Activated CD4-positive, CD25-positive, alpha-beta regulatory T cell treated with anti-CD3 and anti-CD28 coated beads, Interleukin-2, amount 50 U/mL, for 72 hours (primary cell): ENCODE measurements around the gene NECAB3.

Experiments
- DNase-seq: peaks from one replicate; pipeline ENCODE4 v3.0.0; 2021

Gene NECAB3

DNA sequence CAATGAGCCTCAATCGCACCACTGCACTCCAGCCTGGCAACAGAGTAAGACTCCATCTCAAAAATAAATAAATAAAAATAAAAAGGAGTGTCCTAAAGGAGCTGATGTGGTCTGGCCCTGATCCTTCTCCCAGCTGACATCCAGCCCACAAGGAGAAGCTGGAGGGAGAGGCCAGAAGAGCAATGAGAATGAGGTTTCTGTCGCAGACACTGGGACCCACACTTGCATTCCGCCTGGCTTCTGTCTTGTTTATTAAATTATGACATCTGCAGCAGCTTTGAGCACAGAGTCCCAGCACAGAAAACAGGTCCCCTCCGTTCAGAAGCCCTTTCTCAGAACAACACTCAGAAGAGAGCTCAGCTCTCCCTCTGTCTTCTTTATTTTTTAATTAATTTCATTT is 22.2 kb upstream of the NECAB3 start:
- no peak for DNase-seq

- no peak for DNase-seq
These were observed 20.4 kb upstream of the NECAB3 start for GRCh38 chr20:33694639-33695012.

DNA sequence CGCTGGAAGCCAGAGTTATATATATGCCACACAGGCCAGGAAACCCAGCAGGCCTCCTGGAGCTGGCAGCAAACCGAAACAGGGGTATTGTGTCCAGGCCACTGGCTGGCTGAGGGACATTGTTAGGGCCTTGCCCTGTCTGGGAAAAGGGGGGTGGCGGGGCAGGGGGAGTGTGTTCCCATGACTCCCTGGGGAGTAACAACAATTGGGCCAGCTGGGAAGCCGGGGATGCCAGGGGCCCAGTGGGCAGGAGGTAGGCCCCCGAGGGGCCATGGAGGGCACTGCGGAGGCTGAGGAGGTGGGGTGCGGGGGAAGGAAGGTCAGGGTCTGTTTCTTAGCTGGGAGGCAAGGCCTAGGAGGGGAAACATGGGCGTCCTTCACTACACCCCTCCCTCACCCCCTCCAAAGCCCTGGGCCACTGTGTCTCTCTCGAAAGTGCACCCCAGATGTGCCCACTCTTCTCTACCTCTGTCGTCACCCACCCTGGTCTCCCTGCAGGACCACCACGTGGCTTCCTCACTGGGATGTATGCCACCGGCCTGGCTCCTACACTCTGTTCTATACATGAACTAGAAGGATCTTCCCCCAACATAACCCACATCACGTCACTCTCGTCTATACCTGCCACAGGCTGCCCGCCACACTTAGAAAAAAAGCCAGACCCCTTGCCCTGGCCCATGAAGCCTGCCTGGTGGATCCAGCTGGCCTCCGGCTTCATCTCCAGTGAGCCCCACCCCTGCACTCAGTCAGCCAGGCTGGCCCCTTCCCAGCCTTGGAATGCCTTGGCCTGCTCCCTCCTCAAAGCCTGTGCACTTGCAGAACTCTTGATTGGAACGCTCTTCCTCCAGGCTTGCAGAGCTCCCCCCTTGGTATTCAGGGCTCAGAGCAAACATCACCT is 19.8 kb upstream of the NECAB3 start:
- no peak for DNase-seq

DNA sequence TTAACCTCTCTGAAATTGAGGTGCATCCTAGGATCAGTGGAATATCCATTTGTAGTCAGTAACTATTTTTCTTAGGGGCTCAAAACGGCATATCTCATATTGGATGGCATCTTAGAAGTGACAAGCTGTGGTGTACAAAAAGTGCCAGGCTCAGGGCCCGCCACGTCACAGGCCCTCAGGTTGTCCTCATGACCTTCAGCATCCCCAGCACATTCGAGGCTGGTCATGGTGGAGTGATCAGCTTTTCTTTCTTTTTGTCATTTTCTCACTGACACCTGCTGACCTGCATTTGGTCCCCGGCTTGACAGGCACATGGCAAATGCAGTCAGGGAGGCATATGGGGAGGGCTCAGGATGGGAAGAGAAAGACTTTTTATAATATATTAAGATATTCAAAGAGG is 19.1 kb upstream of the NECAB3 start:
- no peak for DNase-seq

GRCh38 chr20:33689973-33690372 is 15.7 kb upstream of the NECAB3 start:
- no peak for DNase-seq

DNA sequence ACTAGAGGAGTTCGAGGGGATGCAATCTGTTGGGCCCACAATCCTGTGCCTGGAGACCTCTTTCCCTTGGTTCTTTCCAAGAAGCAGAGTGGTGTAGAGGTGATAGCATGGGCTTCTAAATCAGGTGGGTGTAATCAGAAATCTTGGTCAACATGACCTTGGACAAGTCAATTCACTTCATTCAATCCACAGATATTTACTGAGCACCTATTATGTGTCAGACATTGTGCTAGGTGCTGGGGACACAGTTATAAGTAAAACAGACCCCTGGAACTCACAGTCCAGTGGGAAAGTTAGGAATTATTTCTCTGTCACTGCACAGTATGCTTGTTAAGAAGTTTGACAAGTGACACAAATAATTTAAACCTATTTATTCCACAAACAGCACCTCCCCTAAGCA is 15.3 kb upstream of the NECAB3 start:
- DNase-seq = no peak

- DNase-seq = no peak
These were observed 14.8 kb upstream of the NECAB3 start for GRCh38 chr20:33688938-33689424.

DNA sequence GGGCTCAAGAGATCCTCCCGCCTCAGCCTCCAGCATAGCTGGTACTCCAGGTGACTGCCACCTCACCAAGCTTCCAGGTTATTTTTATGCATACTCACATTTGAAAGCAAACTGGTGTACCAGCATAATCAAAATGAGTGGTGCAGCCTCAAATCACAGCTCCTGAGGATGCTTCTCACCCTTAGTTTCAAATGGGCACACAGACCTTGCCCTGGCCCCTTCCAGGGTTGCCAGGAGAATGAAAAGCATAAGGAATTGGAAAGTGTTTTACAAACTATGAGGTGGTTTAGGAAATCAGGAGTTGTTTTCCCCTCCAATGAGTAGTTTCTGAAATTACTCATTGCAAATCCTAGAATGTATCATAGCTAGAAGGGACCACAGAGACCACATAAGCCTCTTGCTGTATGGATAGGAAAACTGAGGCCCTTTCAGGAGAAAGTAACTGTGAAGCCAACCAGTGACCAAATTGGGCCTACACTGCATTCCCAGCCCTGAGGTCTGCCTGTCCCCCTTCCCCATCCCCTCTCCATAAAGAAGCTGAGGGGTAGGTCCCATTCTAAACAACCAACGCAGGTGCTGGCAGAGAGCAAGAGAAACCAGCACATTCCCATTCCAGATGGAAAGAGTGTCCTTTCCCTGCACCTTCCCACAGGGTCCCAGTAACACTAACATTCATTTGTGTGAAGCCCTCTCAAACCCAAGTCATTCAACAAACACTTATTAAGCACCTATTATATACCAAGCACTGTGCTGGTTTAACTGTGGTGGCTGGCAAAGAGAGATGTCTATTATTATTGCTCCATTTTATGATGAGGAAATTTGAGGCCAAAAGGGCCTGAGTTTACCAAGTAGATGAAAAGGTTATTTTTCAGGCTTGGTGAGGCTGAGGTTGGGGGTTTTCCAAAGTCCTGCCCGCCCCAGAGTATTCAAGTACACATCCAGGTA is 14.0 kb upstream of the NECAB3 start:
- DNase-seq = no peak

DNA sequence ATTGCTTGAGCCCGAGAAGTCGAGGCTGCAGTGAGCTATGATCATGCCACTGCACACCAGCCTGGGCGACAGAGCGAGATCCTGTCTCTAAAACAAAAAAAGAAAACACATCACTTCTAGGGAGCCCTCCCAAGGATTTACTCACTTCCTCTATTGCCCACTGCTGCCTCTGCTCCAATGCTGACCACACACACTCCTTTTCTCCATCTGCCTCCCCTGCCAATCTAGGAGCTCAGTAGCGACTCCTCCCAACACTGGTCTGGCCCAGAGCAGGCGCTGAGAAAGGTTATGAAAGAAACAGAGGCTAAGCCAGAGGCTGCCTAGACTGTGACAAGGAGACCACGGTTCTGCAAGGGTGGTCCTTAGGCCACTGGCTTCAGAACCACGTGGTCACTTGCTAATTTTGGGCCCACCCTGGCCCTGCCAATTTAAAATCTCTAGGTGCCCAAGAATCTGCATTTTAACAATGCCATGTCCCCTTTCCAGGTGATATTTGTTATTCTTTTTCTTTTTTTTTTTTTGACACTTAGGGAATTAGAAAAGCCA is 13.2 kb upstream of the NECAB3 start:
- no peak for DNase-seq

GRCh38 chr20:33686984-33687366 is 12.7 kb upstream of the NECAB3 start:
- DNase-seq = no peak

- DNase-seq = peak; percentile 97
These were observed 12.1 kb upstream of the NECAB3 start, which contains the start of gene E2F1 for GRCh38 chr20:33686100-33686983. Gene E2F1, minus strand, starts transcription at chr20:33686385. Its CDS starts 121 bp downstream, at chr20:33686264.

- peak; percentile 65 for DNase-seq
These were observed 11.3 kb upstream of the NECAB3 start for GRCh38 chr20:33685328-33686099.

DNA sequence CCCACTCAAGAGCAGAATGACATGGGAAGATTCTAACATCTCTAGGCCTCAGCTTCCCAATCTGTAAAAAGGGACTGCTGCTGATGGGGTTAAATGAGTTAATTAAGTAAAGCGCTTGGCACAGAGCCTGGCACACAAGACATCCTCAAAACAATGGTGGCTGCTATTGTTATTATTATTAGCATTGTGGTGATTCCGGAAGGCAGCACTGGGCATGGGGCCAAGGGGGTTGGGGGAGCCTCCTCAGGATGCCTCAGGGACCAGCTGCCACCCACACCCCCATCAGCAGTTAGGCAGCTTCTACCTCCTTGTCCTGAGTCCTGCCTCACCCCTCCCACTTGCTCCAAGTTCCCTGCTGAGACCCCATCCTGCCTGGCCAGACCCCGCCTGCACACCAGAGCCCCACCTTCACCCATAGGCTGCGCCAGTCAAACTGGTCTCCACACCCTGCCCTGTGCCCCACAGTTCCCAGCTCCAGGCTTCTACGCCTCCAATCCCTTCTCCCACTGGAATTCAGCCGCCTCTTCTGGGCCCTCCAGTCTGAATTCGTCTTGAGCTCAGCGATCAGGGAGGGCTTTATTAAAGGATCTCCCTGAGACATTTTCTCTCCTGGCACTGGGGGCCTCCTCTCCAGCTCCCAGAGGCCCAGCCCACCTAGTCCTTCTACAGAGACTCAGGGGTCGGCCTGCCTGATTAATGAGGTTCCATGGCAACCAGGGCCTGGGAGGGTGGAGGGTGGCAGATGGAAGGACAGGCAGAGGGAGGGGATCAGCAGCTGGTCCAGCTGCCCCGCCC is 10.5 kb upstream of the NECAB3 start:
- no peak for DNase-seq

- no peak for DNase-seq
These were observed 7.6 kb upstream of the NECAB3 start for GRCh38 chr20:33681728-33682353.

- no peak for DNase-seq
These were observed 7.1 kb upstream of the NECAB3 start for GRCh38 chr20:33681288-33681687.

DNA sequence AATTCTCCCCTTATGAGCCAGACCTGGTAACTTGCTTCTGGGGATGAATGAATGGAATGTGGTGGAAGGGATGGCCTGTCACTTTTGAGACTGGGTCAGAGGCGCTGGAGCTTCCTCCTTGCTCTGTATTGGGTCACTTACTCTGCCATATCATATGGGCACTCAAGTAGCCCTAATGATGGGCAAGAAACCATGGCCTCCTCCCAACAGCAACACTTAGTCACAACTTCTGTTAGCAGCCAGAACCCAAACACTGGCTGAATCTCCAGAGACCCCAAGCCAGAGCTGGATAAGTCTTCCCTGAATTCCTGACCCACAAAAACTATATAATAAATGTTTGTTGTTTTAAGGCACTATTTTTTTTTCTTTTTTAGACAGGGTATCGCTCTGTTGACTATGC is 6.5 kb upstream of the NECAB3 start:
- no peak for DNase-seq

- peak; percentile 43 for DNase-seq
These were observed 5.7 kb upstream of the NECAB3 start for GRCh38 chr20:33679758-33680485.

- DNase-seq = no peak
These were observed 3.9 kb upstream of the NECAB3 start for GRCh38 chr20:33677991-33678702.
